ENCODE measurements around the gene ELOVL6. TPM values are rescaled to one million over a fixed set of nuclear protein-coding genes. Genes with fewer than 3 reads are reported as not detected.

The ELOVL6 gene
- total RNA-seq, 1 donor from 2014 or later: 25.5 TPM

GRCh38 chr4:110068248-110068647 lies 130.2 kb downstream of the ELOVL6 start:
- Histone ChIP-seq H3K79me2 (ENCODE audit: insufficient read depth, low read length) (no peaks in the 10 kb centered on the region), H3K27me3 (ENCODE audit: insufficient read depth, low read length) (no peaks in the 10 kb centered on the region), H3K4me3 (ENCODE audit: insufficient read depth, low read depth, low read length) (no peak overlapping the region), H3K27ac (ENCODE audit: low read depth, low read length) (no peak overlapping the region), H3K4me1 (ENCODE audit: insufficient read depth, low read length) (no peaks in the 10 kb centered on the region), H3K4me2 (ENCODE audit: low read length) (no peak overlapping the region), H4K20me1 (ENCODE audit: insufficient read depth, low read length) (no peaks in the 10 kb centered on the region), H2AFZ (ENCODE audit: low read depth, low read length) (no peak overlapping the region), H3K36me3 (ENCODE audit: insufficient read depth, low read length) (no peaks in the 10 kb centered on the region), H3K9me3 (ENCODE audit: insufficient read depth, low read depth, low read length) (no peaks in the 10 kb centered on the region), H3K9ac (ENCODE audit: low read length) (no peak overlapping the region)
- Mint-ChIP-seq H3K4me3 (ENCODE audit: unreplicated experiment) (no peak overlapping the region), H3K27ac (ENCODE audit: unreplicated experiment) (no peak overlapping the region), H3K9me3 (ENCODE audit: unreplicated experiment) (no peaks in the 10 kb centered on the region), H3K36me3 (ENCODE audit: low read depth, unreplicated experiment) (peaks cover 8% of the 10 kb centered on the region), H3K4me1 (ENCODE audit: low read depth, unreplicated experiment) (peaks cover 8% of the 10 kb centered on the region), H3K27me3 (ENCODE audit: low read depth, unreplicated experiment) (no peaks in the 10 kb centered on the region)
- no peak for DNase-seq (ENCODE audit: low read depth)
- FAIRE-seq: no peak
- TF ChIP-seq EZH2 (IDR thresholded peaks at IDR 0.05; ENCODE audit: insufficient read depth, low read length) (no peak), CTCF (IDR thresholded peaks at IDR 0.05; ENCODE audit: insufficient read depth, low read depth, low read length) (no peak)

GRCh38 chr4:110064934-110065333 lies 133.5 kb downstream of the ELOVL6 start:
- Histone ChIP-seq H3K4me3 (ENCODE audit: insufficient read depth, low read depth, low read length) (no peak overlapping the region), H4K20me1 (ENCODE audit: insufficient read depth, low read length) (peaks cover 10% of the 10 kb centered on the region), H2AFZ (ENCODE audit: low read depth, low read length) (no peak overlapping the region), H3K9ac (ENCODE audit: low read length) (no peak overlapping the region), H3K36me3 (ENCODE audit: insufficient read depth, low read length) (no peaks in the 10 kb centered on the region), H3K4me1 (ENCODE audit: insufficient read depth, low read length) (no peaks in the 10 kb centered on the region), H3K4me2 (ENCODE audit: low read length) (no peak overlapping the region), H3K9me3 (ENCODE audit: insufficient read depth, low read depth, low read length) (no peaks in the 10 kb centered on the region), H3K27me3 (ENCODE audit: insufficient read depth, low read length) (no peaks in the 10 kb centered on the region), H3K79me2 (ENCODE audit: insufficient read depth, low read length) (no peaks in the 10 kb centered on the region), H3K27ac (ENCODE audit: low read depth, low read length) (no peak overlapping the region)
- Mint-ChIP-seq H3K27me3 (ENCODE audit: low read depth, unreplicated experiment) (no peaks in the 10 kb centered on the region), H3K36me3 (ENCODE audit: low read depth, unreplicated experiment) (peaks cover under 1% of the 10 kb centered on the region), H3K4me3 (ENCODE audit: unreplicated experiment) (no peak overlapping the region), H3K4me1 (ENCODE audit: low read depth, unreplicated experiment) (peaks cover 3% of the 10 kb centered on the region), H3K9me3 (ENCODE audit: unreplicated experiment) (no peaks in the 10 kb centered on the region), H3K27ac (ENCODE audit: unreplicated experiment) (no peak overlapping the region)
- DNase-seq (ENCODE audit: low read depth): no peak
- TF ChIP-seq CTCF (IDR thresholded peaks at IDR 0.05; ENCODE audit: insufficient read depth, low read depth, low read length): no peak
- no peak for TF ChIP-seq EZH2 (IDR thresholded peaks at IDR 0.05; ENCODE audit: insufficient read depth, low read length)
- no peak for FAIRE-seq

GRCh38 chr4:110064295-110064694 lies 134.1 kb downstream of the ELOVL6 start:
- H3K27ac Mint-ChIP-seq (ENCODE audit: unreplicated experiment): no peak overlapping the region
- no peaks in the 10 kb centered on the region for H3K9me3 Mint-ChIP-seq (ENCODE audit: unreplicated experiment)
- no peak overlapping the region for H3K9ac ChIP-seq (ENCODE audit: low read length)
- no peaks in the 10 kb centered on the region for H3K36me3 ChIP-seq (ENCODE audit: insufficient read depth, low read length)
- FAIRE-seq (no peak), DNase-seq (ENCODE audit: low read depth) (no peak)
- H3K4me2 ChIP-seq (ENCODE audit: low read length): no peak overlapping the region
- H3K27me3 Mint-ChIP-seq (ENCODE audit: low read depth, unreplicated experiment): no peaks in the 10 kb centered on the region
- no peak overlapping the region for H3K27ac ChIP-seq (ENCODE audit: low read depth, low read length)
- no peak overlapping the region for H3K4me3 ChIP-seq (ENCODE audit: insufficient read depth, low read depth, low read length)
- H3K9me3 ChIP-seq (ENCODE audit: insufficient read depth, low read depth, low read length): no peaks in the 10 kb centered on the region
- no peak overlapping the region for H3K4me3 Mint-ChIP-seq (ENCODE audit: unreplicated experiment)
- no peak overlapping the region for H2AFZ ChIP-seq (ENCODE audit: low read depth, low read length)
- no peaks in the 10 kb centered on the region for H3K4me1 ChIP-seq (ENCODE audit: insufficient read depth, low read length)
- H3K79me2 ChIP-seq (ENCODE audit: insufficient read depth, low read length): no peaks in the 10 kb centered on the region
- no peak for TF ChIP-seq CTCF (IDR thresholded peaks at IDR 0.05; ENCODE audit: insufficient read depth, low read depth, low read length)
- TF ChIP-seq EZH2 (IDR thresholded peaks at IDR 0.05; ENCODE audit: insufficient read depth, low read length): no peak
- H3K27me3 ChIP-seq (ENCODE audit: insufficient read depth, low read length): no peaks in the 10 kb centered on the region
- H3K36me3 Mint-ChIP-seq (ENCODE audit: low read depth, unreplicated experiment): no peaks in the 10 kb centered on the region
- peaks cover 5% of the 10 kb centered on the region for H3K4me1 Mint-ChIP-seq (ENCODE audit: low read depth, unreplicated experiment)
- peaks cover 10% of the 10 kb centered on the region for H4K20me1 ChIP-seq (ENCODE audit: insufficient read depth, low read length)
